Measurements from ENCODE around the gene CD14.
"Not testable (repeated sequence)": the region's sequence is repeated elsewhere in the genome, so short reads cannot be mapped to it uniquely, and the experiment has no call there.

The CD14 gene

DNA sequence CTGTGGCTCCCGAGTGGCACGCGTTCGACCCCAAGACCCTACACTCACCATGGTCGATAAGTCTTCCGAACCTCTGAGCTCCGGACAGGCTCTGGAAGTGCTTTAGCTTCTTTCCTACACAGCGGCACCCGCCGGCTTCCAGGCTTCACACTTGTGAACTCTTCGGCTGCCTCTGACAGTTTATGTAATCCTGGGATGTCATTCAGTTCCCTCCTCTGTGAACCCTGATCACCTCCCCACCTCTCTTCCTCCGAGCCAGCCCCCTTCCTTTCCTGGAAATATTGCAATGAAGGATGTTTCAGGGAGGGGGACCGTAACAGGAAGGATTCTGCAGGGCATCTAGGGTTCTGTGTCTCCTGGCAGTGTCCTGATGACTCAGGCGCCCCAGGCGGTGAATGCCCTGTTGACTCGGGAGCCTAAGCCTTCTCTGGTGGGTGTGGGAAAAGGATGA, at the start of gene CD14:
Gene CD14, minus strand, starts transcription at position 155 of the 451 bp plus-strand sequence. Its CDS starts 104 bp downstream, at position 51.
- DNase-seq (no peak), ATAC-seq (replicated peaks) (peak in 1 of 2 donors; percentile 5)
- peak within 1 kb of the TSS; percentile 80 for H3K27ac Mint-ChIP-seq
- no peaks in the 10 kb centered on the region for H3K9me3 Mint-ChIP-seq
- peaks cover 22 to 33% of the 10 kb centered on the region in 2 donors for H3K27me3 Mint-ChIP-seq
- peaks cover 20 to 26% of the 10 kb centered on the region in 2 donors for H3K4me1 Mint-ChIP-seq
- H3K36me3 Mint-ChIP-seq = no peaks in the 10 kb centered on the region
- H3K4me3 Mint-ChIP-seq = peak within 1 kb of the TSS; percentile 83 to 89

DNA sequence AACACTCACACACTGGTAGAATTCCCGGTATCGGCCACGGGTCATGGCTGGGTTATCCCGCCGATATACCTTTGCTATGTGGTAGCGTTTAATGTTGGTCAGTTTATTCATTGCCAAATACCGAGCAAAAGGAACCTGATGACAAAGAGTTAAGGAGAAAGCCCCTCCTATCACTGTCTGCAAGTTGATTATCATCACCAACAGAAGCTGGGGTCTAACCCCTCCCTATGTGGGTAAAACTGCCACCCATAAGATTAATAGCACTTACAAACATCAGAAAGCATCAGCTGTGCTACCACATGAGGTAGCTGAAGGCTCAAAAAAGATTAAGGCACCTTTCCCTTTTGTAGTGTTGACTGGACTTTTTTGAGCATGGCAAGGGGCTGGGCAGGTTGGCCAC, 46.0 kb upstream of the CD14 start:
- Mint-ChIP-seq H3K4me1 (peaks cover 6 to 9% of the 10 kb centered on the region in 2 donors), H3K27me3 (no peaks in the 10 kb centered on the region), H3K9me3 (no peaks in the 10 kb centered on the region), H3K4me3 (no peak overlapping the region), H3K36me3 (peaks cover 38 to 73% of the 10 kb centered on the region in 2 donors), H3K27ac (peak overlapping the region; percentile 31)
- DNase-seq (no peak), ATAC-seq (replicated peaks) (no peak)

DNA sequence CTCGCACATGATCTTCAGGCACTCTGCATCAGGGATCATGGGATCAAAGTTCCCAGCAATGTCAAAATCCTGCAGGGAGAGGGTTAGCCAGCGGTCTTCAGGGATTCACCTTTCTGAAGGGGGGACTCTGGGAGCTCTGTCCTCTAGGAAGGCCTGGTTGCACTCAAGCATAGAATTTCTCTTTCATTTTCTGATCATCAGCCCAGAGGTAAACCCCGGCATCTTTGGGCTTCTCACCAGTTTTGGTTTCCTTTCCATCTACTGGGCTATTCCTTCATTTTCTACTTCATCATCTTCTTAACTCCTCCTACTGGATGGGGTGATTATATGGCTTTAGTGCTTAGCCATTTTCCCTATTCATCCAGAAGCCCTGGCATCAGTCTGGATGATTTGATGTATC, 45.0 kb upstream of the CD14 start:
- H3K27ac Mint-ChIP-seq = no peak overlapping the region
- no peaks in the 10 kb centered on the region for H3K27me3 Mint-ChIP-seq
- H3K36me3 Mint-ChIP-seq = peaks cover 40 to 76% of the 10 kb centered on the region in 2 donors
- no peaks in the 10 kb centered on the region for H3K9me3 Mint-ChIP-seq
- peaks cover 6 to 7% of the 10 kb centered on the region in 2 donors for H3K4me1 Mint-ChIP-seq
- ATAC-seq (replicated peaks) = no peak
- no peak overlapping the region for H3K4me3 Mint-ChIP-seq
- no peak for DNase-seq

DNA sequence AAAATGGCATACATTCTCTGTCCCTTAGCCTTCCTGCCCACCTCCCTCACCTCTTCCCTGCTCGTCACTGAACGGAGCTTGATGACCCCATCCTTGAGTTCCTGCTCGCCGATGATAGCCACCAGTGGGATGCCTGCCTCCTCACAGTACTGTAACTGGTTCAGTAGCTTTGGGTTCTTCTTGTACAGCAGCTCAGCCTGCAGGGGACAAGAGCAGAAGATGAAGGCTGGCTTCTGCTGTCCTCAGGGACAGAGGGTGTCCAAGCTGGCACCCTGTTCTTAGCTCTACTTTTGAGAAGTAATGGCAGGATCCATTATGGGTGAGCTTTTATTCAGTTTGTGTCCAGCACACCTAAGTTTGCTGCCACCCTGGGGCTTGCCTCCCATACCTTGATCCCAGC, 41.7 kb upstream of the CD14 start:
- peak overlapping the region in 1 of 2 donors; percentile 2 for H3K4me3 Mint-ChIP-seq
- H3K9me3 Mint-ChIP-seq = no peaks in the 10 kb centered on the region
- peaks cover 41 to 76% of the 10 kb centered on the region in 2 donors for H3K36me3 Mint-ChIP-seq
- peak overlapping the region; percentile 33 for H3K27ac Mint-ChIP-seq
- DNase-seq (no peak), ATAC-seq (replicated peaks) (no peak)
- peaks cover 6 to 7% of the 10 kb centered on the region in 2 donors for H3K4me1 Mint-ChIP-seq
- no peaks in the 10 kb centered on the region for H3K27me3 Mint-ChIP-seq

DNA sequence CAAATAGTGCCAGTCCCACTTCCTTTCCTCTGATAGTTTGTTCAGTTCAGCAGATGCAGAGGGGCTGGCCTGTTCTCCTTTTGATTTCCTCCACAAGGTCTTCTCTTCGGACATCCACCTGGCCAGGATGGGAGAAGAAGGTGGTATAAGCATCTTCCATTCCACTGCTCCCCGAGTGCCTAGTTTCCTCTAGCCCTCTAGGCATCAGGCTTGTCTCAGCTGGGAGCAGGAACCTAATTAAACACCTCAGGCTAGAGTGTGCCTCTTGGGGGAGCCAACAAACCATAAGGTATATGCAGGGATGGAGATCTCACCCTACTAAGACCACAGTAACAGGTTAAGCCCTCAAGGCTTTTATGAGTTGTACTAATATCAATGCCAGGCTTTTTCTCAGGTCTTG, 41.2 kb upstream of the CD14 start:
- H3K36me3 Mint-ChIP-seq = peaks cover 43 to 75% of the 10 kb centered on the region in 2 donors
- no peaks in the 10 kb centered on the region for H3K9me3 Mint-ChIP-seq
- DNase-seq = no peak
- no peak overlapping the region for H3K4me3 Mint-ChIP-seq
- no peaks in the 10 kb centered on the region for H3K27me3 Mint-ChIP-seq
- peaks cover 6 to 7% of the 10 kb centered on the region in 2 donors for H3K4me1 Mint-ChIP-seq
- H3K27ac Mint-ChIP-seq = peak overlapping the region; percentile 56
- no peak for ATAC-seq (replicated peaks)

DNA sequence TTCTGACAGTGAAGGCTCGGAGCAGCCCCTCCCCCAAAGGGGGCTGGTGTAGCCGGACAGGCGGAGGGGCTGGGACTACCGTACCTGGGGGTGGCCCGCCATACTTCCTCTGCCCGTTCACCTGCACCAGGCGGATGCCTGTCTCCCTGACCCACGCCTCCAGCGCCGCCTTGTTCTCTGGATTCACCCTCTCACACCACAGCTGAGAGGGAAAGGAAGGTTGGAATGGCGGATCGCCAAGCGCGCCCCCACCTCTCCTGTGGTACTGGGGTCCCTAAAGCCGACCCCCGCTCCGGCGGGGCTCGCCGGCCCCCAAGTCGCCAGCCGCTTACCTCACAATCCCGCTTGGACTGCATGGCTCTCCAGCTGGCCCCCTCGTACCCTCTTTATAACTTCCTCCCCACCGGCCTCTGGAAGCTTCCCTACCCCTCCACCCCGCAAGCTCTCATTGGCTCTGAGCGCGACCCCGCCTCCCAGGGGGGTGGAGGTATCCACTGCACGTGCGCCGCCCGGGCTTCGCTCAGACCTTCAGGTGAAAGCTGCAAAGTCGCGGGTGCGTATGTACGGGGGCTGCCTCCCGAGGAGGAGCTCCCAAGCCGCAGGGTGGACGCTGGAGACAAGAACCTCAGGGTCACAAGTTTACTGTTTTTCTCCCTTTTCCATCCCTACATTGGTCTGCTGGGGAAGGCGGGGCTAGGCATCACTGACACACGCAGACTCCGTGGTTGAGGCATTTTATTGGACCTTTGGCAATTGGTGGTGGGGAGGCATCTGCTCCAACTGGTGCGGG, 40.4 kb upstream of the CD14 start, which contains the start of gene DND1:
Gene DND1, minus strand, starts transcription at position 390 of the 790 bp plus-strand sequence. Its CDS starts 34 bp downstream, at position 356.
- H3K4me3 Mint-ChIP-seq = no peak within 1 kb of the TSS
- H3K36me3 Mint-ChIP-seq = peaks cover 49 to 76% of the 10 kb centered on the region in 2 donors
- DNase-seq = no peak
- H3K27me3 Mint-ChIP-seq = no peaks in the 10 kb centered on the region
- no peaks in the 10 kb centered on the region for H3K9me3 Mint-ChIP-seq
- peaks cover 6 to 9% of the 10 kb centered on the region in 2 donors for H3K4me1 Mint-ChIP-seq
- peak within 1 kb of the TSS; percentile 56 for H3K27ac Mint-ChIP-seq
- no peak for ATAC-seq (replicated peaks)

DNA sequence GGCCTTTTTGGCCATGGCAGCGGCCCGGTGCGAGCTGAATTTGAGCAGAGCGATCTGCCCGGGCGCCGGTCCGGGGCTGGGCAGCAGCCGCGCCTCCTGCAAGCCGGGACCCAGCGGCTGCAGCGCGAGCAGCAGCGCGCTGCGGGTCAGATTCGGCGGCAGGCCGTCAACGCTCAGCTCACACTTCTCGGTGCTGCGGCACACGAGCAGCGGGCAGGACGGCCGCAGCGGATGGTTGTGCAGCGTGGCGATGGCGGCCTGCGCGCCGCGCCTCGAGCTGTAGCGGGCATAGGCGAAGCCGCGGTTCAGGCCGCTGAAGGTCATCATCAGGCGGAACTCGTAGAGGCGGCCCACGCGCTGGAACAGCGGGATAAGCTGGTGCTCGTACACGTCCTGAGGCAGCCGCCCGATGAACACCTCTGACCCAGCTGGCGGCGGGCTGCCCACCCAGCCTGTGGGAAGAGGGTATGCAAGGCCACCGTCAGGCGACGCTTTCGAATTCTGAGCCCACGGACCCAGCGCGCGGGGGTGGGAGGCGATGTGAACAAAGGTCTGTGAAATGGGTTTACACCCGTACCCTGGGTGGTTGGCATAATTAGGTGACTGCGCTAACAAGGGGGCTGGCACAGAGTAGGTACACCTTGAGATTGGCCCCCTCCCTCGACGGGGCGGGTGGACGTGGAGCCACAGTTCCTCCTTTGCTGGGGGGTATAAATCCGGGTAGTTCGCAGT, 39.6 kb upstream of the CD14 start:
- peaks cover 49 to 76% of the 10 kb centered on the region in 2 donors for H3K36me3 Mint-ChIP-seq
- DNase-seq = no peak
- H3K4me1 Mint-ChIP-seq = peaks cover 3 to 11% of the 10 kb centered on the region in 2 donors
- no peak overlapping the region for H3K4me3 Mint-ChIP-seq
- no peaks in the 10 kb centered on the region for H3K27me3 Mint-ChIP-seq
- no peaks in the 10 kb centered on the region for H3K9me3 Mint-ChIP-seq
- ATAC-seq (replicated peaks) = peak in 1 of 2 donors; percentile 10
- no peak overlapping the region for H3K27ac Mint-ChIP-seq

DNA sequence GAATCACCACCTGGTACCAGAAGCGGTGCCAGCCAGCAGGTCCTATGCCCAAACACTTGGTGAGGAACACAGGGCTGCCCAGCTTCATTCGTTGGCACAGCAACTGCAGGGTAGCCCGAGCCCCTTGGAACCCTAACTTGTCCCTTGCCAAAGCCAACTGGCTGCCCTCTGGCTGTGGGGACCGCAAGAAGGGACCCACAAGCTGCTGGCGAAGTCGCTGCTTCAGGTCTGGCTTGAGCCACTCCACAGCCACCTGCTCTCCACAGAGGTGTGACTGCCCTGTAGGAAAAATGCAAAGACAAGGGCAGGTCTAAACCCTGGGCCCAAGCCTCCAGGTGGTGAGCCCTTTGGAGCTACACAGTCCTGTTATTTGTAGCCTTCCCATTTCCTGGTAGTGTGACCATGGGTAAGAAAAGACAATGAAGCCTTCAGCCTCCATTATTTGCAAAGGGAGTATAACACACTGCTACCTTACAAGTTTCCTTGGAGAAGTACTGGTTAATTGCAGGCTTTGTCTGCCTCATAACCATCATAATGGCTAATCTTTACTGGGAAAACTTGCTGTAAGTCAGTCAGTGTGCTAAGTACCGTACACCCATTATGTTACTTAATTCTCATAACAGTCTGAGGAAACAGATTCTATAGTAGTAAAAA, 38.6 kb upstream of the CD14 start:
- Mint-ChIP-seq H3K27ac (peak overlapping the region; percentile 7), H3K36me3 (peaks cover 49 to 74% of the 10 kb centered on the region in 2 donors), H3K9me3 (no peaks in the 10 kb centered on the region), H3K4me1 (peaks cover 13 to 16% of the 10 kb centered on the region in 2 donors), H3K4me3 (no peak overlapping the region), H3K27me3 (no peaks in the 10 kb centered on the region)
- no peak for DNase-seq
- ATAC-seq (replicated peaks) = no peak

DNA sequence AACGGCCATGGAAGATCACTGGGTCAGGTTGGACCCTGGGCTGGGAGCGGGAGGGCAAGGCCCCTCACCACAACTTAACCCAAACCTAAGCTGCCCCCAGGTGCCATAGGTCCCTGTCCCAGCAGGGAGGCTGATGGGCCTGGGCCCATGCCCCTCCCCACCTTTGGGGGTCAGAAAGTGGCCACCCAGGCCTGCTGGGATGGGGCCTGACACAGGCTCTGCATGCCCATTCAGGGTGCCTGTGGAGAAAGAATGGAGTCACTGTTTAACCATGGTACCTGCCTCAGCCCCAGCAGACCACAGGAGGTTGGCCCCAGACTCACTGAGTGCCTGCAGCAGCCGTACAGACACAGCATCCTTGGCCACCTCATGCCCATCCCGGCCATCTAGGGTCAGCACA, 38.1 kb upstream of the CD14 start:
- not testable (repeated sequence) for ATAC-seq (replicated peaks); H3K27me3 Mint-ChIP-seq; DNase-seq; H3K4me3 Mint-ChIP-seq; H3K27ac Mint-ChIP-seq; H3K9me3 Mint-ChIP-seq
- Mint-ChIP-seq H3K36me3 (peaks cover 51 to 76% of the 10 kb centered on the region in 2 donors), H3K4me1 (peaks cover 19 to 20% of the 10 kb centered on the region in 2 donors)

DNA sequence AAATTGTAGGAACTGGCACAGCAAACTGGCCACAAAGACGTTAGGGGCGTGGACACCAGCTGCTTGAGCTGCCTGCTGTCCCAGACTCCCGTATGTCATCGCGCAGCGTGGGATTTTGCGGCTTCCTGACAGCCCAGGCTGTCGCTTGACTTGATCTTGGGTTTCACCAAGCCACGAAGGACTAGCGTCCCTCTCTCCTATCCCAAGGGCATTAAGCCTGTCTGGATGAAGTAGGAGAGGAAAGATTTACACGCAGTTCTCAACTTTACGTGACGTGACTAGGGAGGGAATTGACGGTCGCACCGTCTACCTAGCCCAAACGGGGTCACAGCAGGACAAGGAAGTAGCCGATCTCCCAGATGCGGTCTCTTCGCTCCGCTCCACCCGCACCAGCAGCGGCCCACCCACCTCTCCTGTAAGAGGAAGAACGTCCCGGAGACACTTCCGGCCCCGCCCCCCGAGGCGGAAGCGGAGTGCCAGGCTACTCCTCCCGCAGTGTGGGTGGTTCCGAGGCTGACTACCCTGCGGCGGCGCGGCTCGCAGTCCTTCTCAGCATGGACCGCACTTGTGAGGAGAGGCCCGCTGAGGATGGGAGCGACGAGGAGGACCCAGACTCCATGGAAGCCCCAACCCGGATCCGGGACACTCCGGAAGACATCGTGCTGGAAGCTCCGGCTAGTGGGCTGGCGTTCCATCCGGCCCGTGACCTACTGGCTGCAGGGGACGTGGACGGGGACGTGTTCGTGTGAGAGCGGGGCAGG, 31.6 kb upstream of the CD14 start, which contains the start of gene WDR55:
Gene WDR55, plus strand, starts transcription at position 546 of the 761 bp plus-strand sequence. Its CDS starts 9 bp downstream, at position 555.
- H3K27me3 Mint-ChIP-seq = no peaks in the 10 kb centered on the region
- H3K4me1 Mint-ChIP-seq = peaks cover 25 to 41% of the 10 kb centered on the region in 2 donors
- peak; percentile 92 for DNase-seq
- H3K36me3 Mint-ChIP-seq = peaks cover 52 to 79% of the 10 kb centered on the region in 2 donors
- H3K9me3 Mint-ChIP-seq = no peaks in the 10 kb centered on the region
- ATAC-seq (replicated peaks) = peak; percentile 96 to 97
- peak within 1 kb of the TSS; percentile 97 for H3K27ac Mint-ChIP-seq
- H3K4me3 Mint-ChIP-seq = peak within 1 kb of the TSS; percentile 96 to 100

DNA sequence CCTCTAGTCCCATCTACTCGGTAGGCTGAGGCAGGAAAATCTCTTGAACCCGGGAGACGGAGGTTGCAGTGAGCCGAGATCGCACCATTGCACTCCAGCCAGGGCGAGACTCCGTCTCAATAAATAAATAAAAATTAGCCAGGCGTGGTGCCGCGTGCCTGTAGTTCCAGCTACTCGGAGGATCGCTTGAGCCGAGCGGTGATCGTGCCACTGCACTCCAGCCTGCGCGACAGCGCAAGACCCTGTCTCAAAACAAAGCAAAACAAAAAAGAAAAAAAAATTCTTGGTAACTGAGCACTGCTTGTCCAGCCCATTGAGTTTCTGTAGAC, 31.0 kb upstream of the CD14 start:
- H3K4me3 Mint-ChIP-seq = peak overlapping the region; percentile 96 to 100
- H3K36me3 Mint-ChIP-seq = peaks cover 53 to 78% of the 10 kb centered on the region in 2 donors
- H3K27me3 Mint-ChIP-seq = no peaks in the 10 kb centered on the region
- H3K27ac Mint-ChIP-seq = peak overlapping the region; percentile 97
- no peak for ATAC-seq (replicated peaks)
- H3K9me3 Mint-ChIP-seq = no peaks in the 10 kb centered on the region
- peaks cover 25 to 42% of the 10 kb centered on the region in 2 donors for H3K4me1 Mint-ChIP-seq
- no peak for DNase-seq

DNA sequence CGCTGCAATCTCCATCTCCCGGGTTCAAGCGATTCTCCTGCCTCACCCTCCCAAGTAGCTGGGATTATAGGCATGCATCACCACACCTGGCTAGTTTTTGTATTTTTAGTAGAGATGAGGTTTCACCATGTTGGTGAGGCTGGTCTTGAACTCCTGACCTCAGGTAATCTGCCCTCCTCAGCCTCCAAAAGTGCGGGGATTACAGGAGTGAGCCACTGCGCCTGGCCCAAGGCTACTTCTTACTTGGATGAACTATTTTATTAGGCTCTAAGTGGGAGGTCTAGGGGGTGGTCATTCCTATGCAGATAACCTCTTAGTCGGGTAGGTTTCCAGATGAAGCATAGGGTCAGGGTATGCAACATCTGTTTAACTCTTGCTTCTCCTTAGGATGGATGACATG, 27.4 kb upstream of the CD14 start:
- H3K36me3 Mint-ChIP-seq = peaks cover 47 to 70% of the 10 kb centered on the region in 2 donors
- H3K9me3 Mint-ChIP-seq = not testable (repeated sequence)

DNA sequence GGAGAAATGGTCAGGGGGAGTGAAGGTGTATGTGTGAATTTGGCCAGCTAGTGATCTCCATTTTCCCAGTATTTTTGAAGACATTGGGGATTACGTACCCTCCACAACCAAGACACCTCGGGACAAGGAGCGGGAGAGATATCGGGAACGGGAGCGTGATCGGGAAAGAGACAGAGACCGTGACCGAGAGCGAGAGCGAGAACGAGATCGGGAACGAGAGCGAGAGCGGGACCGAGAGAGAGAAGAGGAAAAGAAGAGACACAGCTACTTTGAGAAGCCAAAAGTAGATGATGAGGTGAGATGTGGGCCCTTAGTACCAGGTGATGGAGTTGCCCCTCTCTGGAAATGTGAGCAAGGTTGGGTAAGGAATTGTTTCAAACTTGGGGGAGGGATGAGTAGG, 25.9 kb upstream of the CD14 start:
- H3K36me3 Mint-ChIP-seq = peaks cover 46 to 73% of the 10 kb centered on the region in 2 donors
- no peaks in the 10 kb centered on the region for H3K9me3 Mint-ChIP-seq
- peak overlapping the region; percentile 14 for H3K27ac Mint-ChIP-seq
- no peak overlapping the region for H3K4me3 Mint-ChIP-seq
- ATAC-seq (replicated peaks) = no peak
- no peak for DNase-seq
- H3K27me3 Mint-ChIP-seq = no peaks in the 10 kb centered on the region
- peaks cover 6 to 16% of the 10 kb centered on the region in 2 donors for H3K4me1 Mint-ChIP-seq

More for the DNA sequence above, 27.4 kb upstream of the CD14 start:
- H3K27ac Mint-ChIP-seq; H3K27me3 Mint-ChIP-seq; DNase-seq; ATAC-seq (replicated peaks); H3K4me3 Mint-ChIP-seq: not testable (repeated sequence)
- peaks cover 7 to 24% of the 10 kb centered on the region in 2 donors for H3K4me1 Mint-ChIP-seq

Data from stimulated activated naive B cell treated with anti-CD40 and anti-IgM and Interleukin-4, amounts not matched to agents 10 μg/mL and 1 μg/mL and 100 μg/mL, for 72 hours (primary cell).